Kidney (tissue), 14 donors: ENCODE results near the gene FGF8. TPM values are rescaled to one million over a fixed set of nuclear protein-coding genes. Genes with fewer than 3 reads are reported as not detected.

Source experiments
- DNase-seq, 5 donors: peaks; one replicate each; pipeline ENCODE4 v3.0.0-alpha.2; 2013 to 2020
- FAIRE-seq: peaks from 2 replicates; lab custom pipeline; 2012; peaks lifted over from hg19 to GRCh38; lab: Jason Lieb, UNC
- H3K27ac ChIP-seq, 2 donors: one replicate each; pipeline ENCODE4 v1.7.0; 2013; ENCODE audit warnings: low read depth in 2 of 2, low read length in 2 of 2, inconsistent platforms in 1 of 2
- H3K27me3 ChIP-seq: one replicate; pipeline ENCODE4 v1.7.1; 2013; ENCODE audit warnings: low read length, inconsistent platforms; ENCODE audit not compliant: control insufficient read depth, insufficient read depth
- H3K36me3 ChIP-seq, 3 donors: one replicate each; pipeline versions ENCODE4 v1.7.0 to v1.7.1; 2013; ENCODE audit warnings: low read length in 3 of 3, control low read depth in 1 of 3, inconsistent platforms in 1 of 3; ENCODE audit not compliant: insufficient read depth in 3 of 3, control insufficient read depth in 2 of 3
- H3K4me1 ChIP-seq, 3 donors: one replicate each; pipeline versions ENCODE4 v1.7.0 to v1.7.1; 2013; ENCODE audit warnings: low read length in 3 of 3, inconsistent platforms in 1 of 3, low read depth in 1 of 3; ENCODE audit not compliant: control insufficient read depth in 2 of 3, insufficient read depth in 2 of 3
- H3K4me3 ChIP-seq, 3 donors: one replicate each; pipeline versions ENCODE4 v1.7.0 to v1.8.1; 2013; ENCODE audit warnings: low read length in 3 of 3, control low read depth in 1 of 3, inconsistent platforms in 1 of 3
- H3K9ac ChIP-seq, 3 donors: one replicate each; pipeline versions ENCODE4 v1.7.0 to v1.7.1; 2013; ENCODE audit warnings: low read length in 3 of 3, control low read depth in 1 of 3, inconsistent platforms in 1 of 3
- H3K9me3 ChIP-seq, 3 donors: one replicate each; pipeline versions ENCODE4 v1.7.0 to v1.7.1; 2013; ENCODE audit warnings: low read length in 3 of 3, control low read depth in 1 of 3, inconsistent platforms in 1 of 3; ENCODE audit not compliant: control insufficient read depth in 2 of 3, insufficient read depth in 1 of 3
- CTCF ChIP-seq: IDR thresholded peaks from 3 replicates; pipeline ENCODE4 v1.5.1; 2012; ENCODE audit warnings: mild to moderate bottlenecking, moderate library complexity, borderline replicate concordance; ENCODE audit not compliant: insufficient read depth; ENCODE audit errors: extremely low read depth
- intact Hi-C: fragments of 100-400 bp; cut with DNase I; formaldehyde crosslinking; loops from one replicate; pipeline ENCODE4 v1.11.1; 2022
- polyA plus RNA-seq: library from polyadenylated mRNA; stranded (reverse); fragments of 350-450 nt; fragmentation: Illumina TruSeq; extraction: RNeasy Lipid Tissue Mini Kit (QIAGEN cat#74804); gene quantifications from one replicate; pipeline ENCODE4 v1.2.3, GENCODE V29; 2014; ENCODE audit warnings: low read depth, low replicate concordance; ENCODE audit not compliant: insufficient read depth
- total RNA-seq: library from RNA; stranded (reverse); fragmentation: NEBNext Ultra II Directional; extraction: Animal tissue kit (Norgen Biotek cat#: 25700); gene quantifications from one replicate; pipeline ENCODE4 v1.2.1, GENCODE V29; 2021
- donor health status: control.
- donor health status: control.
- donor health status: control.
- donor health status: control.
- donor health status: control.
- donor health status: DM: yes; HTN: yes; CAD: no.
- donor health status: Normal renal cell carcinoma (clear cell type).

Gene FGF8
- total and polyA plus RNA-seq, 2 donors from 2014 or later = not detected

GRCh38 chr10:101744267-101744666, 31.6 kb downstream of the FGF8 start:
- intact Hi-C loops = no loop called here
- Histone ChIP-seq H3K27ac (no peak overlapping the region), H3K36me3 (no peaks in the 10 kb centered on the region), H3K4me3 (no peak overlapping the region), H3K9me3 (no peaks in the 10 kb centered on the region), H3K27me3 (no peaks in the 10 kb centered on the region), H3K4me1 (peaks cover 0 to 6% (median 0%) of the 10 kb centered on the region in 3 donors), H3K9ac (no peak overlapping the region)
- no peak for DNase-seq
- TF ChIP-seq CTCF = no peak
- no peak for FAIRE-seq

- Histone ChIP-seq H3K4me1 (no peaks in the 10 kb centered on the region), H3K9me3 (no peaks in the 10 kb centered on the region), H3K9ac (no peak overlapping the region), H3K27me3 (no peaks in the 10 kb centered on the region), H3K4me3 (no peak overlapping the region), H3K36me3 (no peaks in the 10 kb centered on the region), H3K27ac (no peak overlapping the region)
- FAIRE-seq (no peak), DNase-seq (no peak)
- TF ChIP-seq CTCF = no peak
- intact Hi-C loops = no loop called here
Measured at GRCh38 chr10:101741938-101742337, 34.0 kb downstream of the FGF8 start.

GRCh38 chr10:101736666-101737065, 39.2 kb downstream of the FGF8 start:
- no peaks in the 10 kb centered on the region for H3K27me3 ChIP-seq
- intact Hi-C loops = no loop called here
- H3K36me3 ChIP-seq = no peaks in the 10 kb centered on the region
- FAIRE-seq = no peak
- no peak overlapping the region for H3K4me3 ChIP-seq
- no peak for TF ChIP-seq CTCF
- DNase-seq = no peak
- no peak overlapping the region for H3K27ac ChIP-seq
- no peaks in the 10 kb centered on the region for H3K9me3 ChIP-seq
- H3K4me1 ChIP-seq = no peaks in the 10 kb centered on the region
- no peak overlapping the region for H3K9ac ChIP-seq

GRCh38 chr10:101732096-101732495, 43.8 kb downstream of the FGF8 start:
- no peak for FAIRE-seq
- Histone ChIP-seq H3K27me3 (no peaks in the 10 kb centered on the region), H3K4me1 (no peaks in the 10 kb centered on the region)

More at GRCh38 chr10:101732096-101732495, 43.8 kb downstream of the FGF8 start:
- H3K4me3 ChIP-seq = no peak overlapping the region
- H3K36me3 ChIP-seq = no peaks in the 10 kb centered on the region
- H3K9me3 ChIP-seq = no peaks in the 10 kb centered on the region
- no peak overlapping the region for H3K27ac ChIP-seq
- intact Hi-C loops = no loop called here
- DNase-seq = no peak
- H3K9ac ChIP-seq = no peak overlapping the region
- no peak for TF ChIP-seq CTCF
